Stomach (tissue), 4 donors: Measurements from ENCODE around the gene LIAS.

Experiments
- CTCF ChIP-seq, 7 experiments: fragments of 450-650 bp in 4 of 7; fragments of 200-600 bp in 3 of 7; sonication (generic) in 3 of 7; IDR thresholded peaks; one replicate each; pipeline ENCODE4 v1.5.1; 2016 to 2019; ENCODE audit warnings: antibody characterized with exemption in 7 of 7, control low read depth in 2 of 7, mild to moderate bottlenecking in 1 of 7
- POLR2A ChIP-seq, 4 donors: fragments of 450-650 bp; IDR thresholded peaks; one replicate each; pipeline ENCODE4 v1.6.1; 2016; ENCODE audit warnings: antibody characterized with exemption in 4 of 4, control low read depth in 2 of 4, mild to moderate bottlenecking in 1 of 4, moderate library complexity in 1 of 4

- TF ChIP-seq CTCF (IDR thresholded peaks at IDR 0.05), result no peak
- TF ChIP-seq POLR2A (IDR thresholded peaks at IDR 0.05), result no peak
Observed at GRCh38 chr4:39518484-39518883, 59.6 kb downstream of the LIAS start.
